Measurements from ENCODE around the gene CD37.
"Not testable (repeated sequence)": the region's sequence is repeated elsewhere in the genome, so short reads cannot be mapped to it uniquely, and the experiment has no call there.

The CD37 gene

DNA sequence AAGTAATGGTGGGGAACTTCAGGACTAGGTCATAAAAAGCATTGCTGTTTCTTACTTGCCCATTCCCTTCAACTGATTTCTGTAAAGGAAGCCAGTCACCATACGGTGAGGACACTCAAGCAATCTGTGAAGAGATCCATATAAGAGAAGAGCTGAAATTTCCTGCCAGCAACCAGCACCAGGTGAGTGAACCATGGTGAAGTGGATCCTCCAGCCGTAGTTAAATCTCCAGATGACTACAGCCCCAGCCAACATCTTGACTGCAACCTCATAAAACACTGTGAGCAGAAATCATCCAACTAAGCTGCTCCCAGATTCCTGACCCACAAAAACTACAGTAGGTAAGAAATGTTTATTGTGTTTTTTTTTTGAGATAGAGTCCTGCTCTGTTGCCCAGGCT is 6.5 kb upstream of the CD37 start:
- in situ Hi-C loops (cut with MboI; ENCODE audit: low sequenced_read_pairs), result no loop called here

DNA sequence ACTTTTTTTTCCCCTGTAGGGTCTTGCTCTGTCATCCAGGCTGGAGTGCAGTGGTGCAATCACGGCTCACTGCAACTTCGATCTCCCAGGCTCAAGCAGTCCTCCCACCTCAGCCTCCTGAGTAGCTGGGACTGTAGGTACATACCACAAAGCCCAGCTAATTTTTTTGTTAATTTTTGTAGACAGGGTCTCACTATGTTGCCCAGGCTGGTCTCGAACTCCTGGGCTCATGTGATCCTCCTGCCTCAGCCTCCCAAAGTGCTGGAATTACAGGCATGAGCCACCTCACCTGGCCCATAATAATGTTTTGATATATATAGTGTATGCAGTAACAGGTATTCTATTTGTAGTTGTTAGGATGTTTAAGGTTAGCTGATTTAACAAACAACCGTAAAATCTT is 4.0 kb upstream of the CD37 start:
- in situ Hi-C loops (cut with MboI; ENCODE audit: low sequenced_read_pairs), result not testable (repeated sequence)

DNA sequence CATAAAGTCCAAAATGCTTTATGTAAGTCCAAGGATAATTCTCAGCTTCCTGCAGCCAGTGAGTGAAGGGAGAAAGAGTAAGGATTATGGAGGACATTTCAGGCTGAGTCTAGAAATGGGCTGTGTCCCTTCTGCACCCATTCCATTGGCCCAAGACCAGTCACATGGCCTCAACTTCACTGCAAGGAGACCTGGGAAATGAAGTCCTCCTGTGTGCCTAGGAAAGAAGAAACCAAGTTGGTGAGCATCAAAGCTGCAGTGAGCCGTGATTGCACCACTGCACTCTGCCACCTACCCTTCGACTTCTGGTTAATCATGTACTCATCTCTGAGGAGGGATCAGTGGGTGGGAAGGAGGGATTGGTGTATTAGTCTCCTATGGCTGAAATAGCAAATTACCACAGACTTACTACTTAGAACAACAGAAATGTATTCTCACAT is 3.6 kb upstream of the CD37 start:
- in situ Hi-C loops (cut with MboI; ENCODE audit: low sequenced_read_pairs), result no loop called here

DNA sequence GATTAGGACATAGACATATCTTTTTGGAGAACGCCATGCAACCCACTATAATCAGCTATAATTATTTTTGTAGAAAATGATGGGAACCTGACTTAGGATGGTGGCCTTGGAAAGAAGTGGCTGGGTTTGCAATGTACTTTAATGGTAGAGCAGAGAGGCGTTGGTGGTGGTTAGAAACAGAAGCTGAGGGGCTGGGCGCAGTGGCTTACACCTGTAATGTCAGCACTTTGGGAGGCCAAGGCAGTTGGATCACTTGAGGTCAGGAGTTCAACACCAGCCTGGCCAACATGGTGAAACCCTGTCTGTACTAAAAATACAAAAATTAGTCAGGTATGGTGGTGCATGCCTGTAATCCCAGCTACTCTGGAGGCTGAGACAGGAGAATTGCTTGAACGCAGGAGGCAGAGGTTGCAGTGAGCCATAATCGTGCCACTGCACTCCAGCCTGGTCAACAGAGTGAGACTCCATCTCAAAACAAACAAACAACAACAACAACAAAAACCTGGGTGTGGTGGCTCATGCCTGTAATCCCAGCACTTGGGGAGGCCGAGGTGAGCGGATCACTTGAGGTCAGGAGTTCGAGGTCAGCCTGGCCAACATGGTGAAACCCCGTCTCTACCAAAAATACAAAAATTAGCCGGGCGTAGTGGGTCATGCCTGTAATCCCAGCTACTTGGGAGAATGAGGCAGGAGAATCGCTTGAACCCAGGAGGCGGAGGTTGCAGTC is 2.4 kb upstream of the CD37 start:
- in situ Hi-C loops (cut with MboI; ENCODE audit: low sequenced_read_pairs), result not testable (repeated sequence)

DNA sequence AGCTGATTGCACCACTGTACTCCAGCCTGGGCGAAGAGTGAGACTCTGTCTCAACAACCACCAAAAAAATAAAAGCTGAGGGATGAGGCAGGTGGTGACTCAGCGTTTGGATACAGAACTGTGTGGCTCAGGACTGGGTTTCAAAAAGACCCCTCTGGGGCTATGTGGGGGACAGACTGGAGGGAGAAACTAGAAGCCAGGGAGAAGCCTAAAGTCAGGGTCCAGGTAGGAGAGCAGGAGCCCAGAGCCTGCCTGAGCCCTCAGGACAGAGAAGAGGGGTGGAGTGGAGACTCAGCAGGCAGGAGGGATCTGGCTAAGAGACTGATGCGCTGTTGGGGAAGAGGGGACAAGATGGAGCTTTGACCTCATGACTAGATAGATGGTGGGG is 1.8 kb upstream of the CD37 start:
- in situ Hi-C loops (cut with MboI; ENCODE audit: low sequenced_read_pairs), result no loop called here

DNA sequence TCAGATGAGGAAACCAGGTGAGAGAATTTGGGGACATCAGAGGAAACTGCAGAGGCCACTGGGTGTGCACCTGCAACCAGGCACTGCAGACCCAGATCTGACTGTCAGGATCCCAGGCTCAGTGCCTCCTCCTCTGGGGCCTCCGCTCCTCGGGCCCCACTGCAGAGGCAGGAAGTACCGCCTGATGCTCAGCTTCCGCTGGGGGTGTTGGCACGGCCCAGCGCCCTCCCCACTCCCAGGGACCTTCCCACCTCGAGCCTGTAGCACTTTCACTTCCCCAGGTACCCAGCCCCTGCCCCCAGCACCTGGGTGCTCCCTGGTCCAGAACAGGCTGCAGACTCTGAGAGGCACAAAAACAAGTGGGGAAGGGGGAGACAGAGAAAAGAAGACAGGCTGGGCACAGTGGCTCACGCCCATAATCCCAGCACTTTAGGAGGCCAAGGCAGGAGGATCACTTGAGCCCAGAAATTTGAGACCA is 1.4 kb upstream of the CD37 start:
- in situ Hi-C loops (cut with MboI; ENCODE audit: low sequenced_read_pairs), result no loop called here

DNA sequence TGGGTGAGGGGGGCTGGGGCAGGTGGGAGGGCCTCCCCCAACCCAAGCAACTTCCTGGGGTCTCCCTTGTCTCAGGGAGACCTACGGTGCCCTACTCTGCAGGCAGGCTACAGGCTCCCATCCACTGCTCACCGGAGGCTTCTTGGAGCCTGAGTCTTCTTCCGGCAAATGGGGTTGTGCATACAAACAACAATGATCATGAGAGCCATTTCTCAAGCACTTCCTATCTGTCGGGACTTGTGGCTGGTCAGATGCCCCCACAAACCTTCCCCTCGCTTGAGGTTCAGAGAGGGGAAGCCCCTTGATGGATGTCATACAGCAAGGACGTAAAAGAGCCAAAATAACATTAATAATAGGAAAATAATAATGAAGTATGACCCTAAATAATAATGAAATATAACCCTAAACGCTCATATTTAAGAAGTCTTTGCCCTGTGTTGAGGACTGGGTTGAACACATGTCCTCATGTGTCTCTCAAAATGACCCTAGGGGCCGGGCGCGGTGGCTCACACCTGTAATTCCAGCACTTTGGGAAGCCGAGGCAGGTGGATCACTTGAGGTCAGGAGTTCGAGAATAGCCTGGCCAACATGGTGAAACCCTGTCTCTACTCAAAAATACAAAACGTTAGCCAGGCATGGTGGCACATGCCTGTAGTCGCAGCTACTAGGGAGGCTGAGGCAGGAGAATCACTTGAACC is 727 bp downstream of the CD37 start:
- in situ Hi-C loops (cut with MboI; ENCODE audit: low sequenced_read_pairs), result no loop called here

DNA sequence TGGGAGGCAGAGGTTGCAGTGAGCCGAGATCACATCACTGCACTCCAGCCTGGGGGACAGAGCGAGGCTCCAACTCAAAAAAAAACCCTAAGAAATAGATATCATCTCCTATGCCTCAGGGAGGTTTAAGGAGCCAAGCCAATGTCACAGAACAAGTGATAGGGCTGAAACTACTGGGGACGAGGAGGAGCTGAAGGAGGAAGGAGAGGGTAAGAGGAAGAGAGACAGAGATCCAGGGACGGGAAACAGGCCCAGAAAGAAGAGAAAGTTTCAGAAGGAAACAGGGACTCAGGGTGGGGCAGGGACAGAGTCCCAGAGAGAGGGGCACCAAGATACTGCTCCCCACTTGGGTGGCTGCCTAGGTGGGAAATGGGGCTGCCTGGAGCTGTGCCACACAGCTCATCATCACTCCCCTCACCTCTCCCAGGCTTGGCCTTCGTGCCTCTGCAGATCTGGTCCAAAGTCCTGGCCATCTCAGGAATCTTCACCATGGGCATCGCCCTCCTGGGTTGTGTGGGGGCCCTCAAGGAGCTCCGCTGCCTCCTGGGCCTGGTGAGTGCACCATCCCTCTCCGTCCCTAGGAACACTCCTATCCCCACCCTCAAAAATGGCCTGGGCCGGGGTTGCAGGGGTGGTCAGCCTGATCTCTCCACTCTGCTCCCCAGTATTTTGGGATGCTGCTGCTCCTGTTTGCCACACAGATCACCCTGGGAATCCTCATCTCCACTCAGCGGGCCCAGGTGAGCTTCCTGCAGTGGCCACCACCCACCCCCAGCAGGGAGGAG is 1.5 kb downstream of the CD37 start:
- in situ Hi-C loops (cut with MboI; ENCODE audit: low sequenced_read_pairs), result no loop called here

DNA sequence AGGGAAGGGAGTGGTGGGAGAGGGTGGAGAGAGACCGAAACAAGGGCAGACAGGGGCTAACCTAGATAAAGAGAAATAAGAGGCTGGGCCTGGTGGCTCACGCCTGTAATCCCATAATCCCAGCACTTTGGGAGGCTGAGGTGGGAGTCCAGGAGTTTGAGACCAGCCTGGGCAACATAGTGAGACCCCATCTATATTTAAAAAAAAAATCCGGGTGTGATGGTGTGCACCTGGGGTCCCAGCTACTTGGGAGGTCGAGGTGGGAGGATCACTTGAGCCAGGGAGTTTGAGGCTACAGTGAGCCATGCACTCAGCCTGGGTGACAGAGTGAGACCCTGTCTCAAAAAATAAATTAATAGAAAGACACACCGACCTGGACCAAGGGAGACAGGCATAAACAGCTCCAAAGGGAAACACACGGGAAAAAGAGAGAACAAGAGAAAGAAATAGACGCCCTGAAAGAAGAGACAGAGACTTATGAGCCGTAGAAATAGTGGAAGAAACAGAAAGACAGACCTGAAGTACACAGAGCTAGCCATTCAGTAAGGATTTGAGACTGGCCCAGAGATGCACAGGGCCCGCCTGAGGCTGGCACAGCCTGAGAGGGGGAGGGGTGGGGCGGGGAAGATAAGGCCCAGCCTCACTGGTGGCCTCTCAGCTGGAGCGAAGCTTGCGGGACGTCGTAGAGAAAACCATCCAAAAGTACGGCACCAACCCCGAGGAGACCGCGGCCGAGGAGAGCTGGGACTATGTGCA is 2.2 kb downstream of the CD37 start:
- in situ Hi-C loops (cut with MboI; ENCODE audit: low sequenced_read_pairs), result no loop called here

DNA sequence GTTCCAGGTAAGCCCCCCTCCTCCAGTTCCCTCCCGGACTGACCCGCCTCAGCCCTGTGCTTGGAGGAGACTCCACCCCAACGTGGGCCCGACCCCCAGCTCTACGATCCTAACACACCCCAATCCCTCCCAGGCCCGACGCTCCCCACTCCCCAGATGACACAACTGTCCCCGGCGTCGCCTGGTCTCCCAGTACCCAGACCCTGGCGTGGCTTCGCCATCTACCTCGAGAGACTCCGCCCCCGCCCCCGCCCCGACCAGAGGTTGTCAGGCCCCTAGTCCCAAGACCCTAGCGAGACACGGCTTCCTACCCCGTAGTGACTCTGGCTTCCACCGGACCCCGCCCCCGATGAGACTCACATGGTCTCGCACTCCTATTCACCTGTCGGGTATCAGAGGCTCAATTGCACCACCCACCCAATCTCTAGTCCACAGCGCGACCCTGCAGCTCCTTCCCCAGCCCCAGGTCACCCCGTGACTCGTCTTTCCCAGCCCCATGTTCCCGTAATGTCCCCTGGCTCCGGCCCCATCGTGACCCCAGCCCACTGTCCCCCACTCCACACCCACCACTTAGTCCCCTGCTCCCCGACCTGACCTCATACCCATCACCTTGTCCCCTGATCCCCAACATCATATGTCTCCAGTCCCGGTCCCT is 2.9 kb downstream of the CD37 start:
- in situ Hi-C loops (cut with MboI; ENCODE audit: low sequenced_read_pairs), result no loop called here

DNA sequence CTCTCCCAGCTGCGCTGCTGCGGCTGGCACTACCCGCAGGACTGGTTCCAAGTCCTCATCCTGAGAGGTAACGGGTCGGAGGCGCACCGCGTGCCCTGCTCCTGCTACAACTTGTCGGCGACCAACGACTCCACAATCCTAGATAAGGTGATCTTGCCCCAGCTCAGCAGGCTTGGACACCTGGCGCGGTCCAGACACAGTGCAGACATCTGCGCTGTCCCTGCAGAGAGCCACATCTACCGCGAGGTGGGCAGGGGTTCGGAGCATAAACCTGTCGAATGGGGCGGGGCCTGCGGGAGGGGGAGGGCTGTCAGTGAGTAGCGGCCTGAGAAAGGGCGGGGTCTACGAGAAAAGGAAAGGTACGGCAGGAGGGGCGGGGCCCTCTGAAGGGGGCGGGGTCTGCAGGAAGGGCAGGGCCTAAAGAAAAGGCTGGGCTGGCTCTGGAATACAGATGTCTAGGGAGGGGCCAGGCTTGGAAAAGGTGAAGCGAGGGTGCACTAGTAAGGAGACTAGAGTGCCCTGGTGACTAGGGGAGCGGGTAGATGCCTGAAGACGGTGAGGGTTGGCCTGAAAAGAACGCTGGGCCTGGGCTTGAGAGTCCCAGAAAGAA is 3.6 kb downstream of the CD37 start:
- in situ Hi-C loops (cut with MboI; ENCODE audit: low sequenced_read_pairs), result no loop called here

DNA sequence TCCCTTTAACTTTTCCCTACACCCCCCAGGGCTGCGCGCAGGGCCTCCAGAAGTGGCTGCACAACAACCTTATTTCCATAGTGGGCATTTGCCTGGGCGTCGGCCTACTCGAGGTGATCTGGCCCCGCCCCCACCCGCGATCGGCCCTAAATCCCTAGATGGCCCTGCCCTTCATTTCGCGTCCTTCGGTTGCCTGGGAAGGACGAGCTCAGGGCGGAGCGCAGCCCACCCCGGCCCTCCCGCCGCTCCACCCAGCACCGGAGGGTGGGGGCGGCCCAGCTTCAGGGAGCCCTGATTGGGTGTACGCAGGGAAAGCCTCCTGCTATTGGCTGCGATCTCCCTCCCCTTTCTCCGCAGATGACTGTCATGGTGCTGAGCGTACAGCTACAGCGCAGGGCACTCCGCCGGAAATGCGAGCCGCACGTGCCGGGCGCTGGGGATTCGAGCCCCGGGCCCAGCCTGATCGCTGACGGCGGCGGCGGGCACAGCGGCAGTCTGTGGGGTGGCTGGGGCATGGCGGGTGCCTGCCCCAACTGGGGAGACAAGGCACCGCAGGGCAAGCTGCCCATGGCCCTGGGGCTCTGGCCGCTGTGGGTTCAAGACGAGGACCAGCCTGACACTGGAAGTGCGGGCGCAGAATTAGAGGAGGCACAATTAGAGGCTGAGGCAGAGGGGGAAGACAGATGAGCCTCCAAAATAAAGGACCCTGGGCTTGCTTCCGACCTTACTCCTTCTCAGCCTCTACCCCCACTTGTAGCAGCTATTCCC is 4.3 kb downstream of the CD37 start:
- in situ Hi-C loops (cut with MboI; ENCODE audit: low sequenced_read_pairs), result no loop called here

DNA sequence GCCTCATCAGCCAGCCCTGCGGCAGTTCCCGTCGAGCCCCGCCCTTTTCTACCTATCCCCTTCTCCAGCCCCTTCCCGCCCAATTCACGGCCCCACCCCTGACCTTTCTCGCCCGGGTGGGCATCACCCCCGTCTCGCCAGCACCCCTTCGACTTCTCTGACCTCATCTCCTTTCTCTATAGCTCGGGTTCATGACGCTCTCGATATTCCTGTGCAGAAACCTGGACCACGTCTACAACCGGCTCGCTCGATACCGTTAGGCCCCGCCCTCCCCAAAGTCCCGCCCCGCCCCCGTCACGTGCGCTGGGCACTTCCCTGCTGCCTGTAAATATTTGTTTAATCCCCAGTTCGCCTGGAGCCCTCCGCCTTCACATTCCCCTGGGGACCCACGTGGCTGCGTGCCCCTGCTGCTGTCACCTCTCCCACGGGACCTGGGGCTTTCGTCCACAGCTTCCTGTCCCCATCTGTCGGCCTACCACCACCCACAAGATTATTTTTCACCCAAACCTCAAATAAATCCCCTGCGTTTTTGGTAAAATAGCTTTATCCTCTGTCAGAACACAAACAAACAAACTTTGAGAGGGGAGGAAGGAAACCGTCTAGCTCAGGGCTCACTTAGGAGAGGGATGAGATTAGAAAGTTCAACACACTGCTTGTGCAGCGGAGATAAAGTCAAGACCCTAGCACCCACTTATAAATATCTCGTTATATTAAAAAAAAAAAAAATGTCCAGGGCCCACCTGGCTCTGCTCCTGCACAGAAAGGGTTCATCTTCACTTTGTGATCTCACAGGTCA is 5.1 kb downstream of the CD37 start:
- in situ Hi-C loops (cut with MboI; ENCODE audit: low sequenced_read_pairs), result no loop called here

DNA sequence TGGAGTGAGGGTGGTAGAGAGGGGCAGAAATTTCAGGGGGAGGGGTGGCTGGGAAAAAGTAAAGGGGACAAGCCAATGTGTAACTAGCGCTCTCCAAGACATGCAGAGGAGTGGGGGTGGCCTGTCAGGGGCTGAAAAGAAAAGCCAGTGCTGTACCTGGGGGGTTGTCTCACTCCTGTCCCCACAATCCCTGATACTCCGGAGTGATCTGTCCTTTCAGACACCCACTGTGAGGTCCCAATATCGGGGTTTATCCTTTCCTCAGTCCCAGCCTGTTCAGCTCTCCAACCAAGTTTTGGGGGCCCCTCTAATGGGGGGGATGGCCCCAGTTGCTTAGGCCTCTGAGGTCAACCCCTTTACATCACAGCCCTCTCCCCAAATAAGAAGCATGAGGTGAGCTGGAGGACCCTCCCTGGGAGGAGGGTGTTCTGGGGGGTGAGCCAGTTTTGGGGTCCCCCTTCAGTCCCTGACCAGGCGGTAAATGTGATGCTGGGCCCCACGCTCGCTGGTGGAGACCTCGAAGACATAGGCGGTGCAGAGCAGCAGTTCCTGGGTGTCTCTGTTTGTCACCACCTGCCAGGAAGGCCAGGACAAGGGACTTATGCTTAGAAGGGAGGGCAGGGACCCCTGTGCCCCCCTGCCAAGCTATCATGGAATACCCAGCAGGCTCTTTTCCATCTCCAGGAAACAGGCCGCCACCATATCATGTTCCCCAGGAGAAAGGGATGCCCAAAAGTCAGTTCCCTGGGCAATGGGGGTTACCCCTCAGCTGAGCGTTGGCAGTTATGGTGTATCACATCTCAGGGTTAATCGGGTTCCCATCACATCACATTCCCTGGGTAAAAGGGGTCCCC is 5.9 kb downstream of the CD37 start:
- in situ Hi-C loops (cut with MboI; ENCODE audit: low sequenced_read_pairs), result no loop called here

DNA sequence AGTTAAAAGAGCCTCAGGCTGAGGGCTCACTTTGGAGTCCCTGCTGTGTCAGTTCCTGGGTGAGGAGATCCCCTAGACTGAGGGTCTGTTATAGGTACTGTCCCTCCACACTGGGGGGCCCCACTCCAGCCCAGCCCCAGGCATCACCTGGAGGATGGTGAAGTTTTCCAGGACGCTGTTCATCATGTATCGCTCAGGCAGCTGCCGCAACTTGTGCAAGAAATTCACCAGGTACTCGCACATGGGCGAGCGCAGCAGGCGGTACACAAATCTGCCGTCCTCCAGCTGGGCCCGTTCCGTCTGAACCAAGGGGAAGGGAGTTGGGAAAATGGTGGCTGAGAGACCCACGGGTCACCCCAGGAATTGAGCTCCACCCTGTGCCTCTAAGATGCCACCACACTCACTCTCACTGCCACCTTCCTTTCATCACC is 7.1 kb downstream of the CD37 start:
- in situ Hi-C loops (cut with MboI; ENCODE audit: low sequenced_read_pairs), result no loop called here

DNA sequence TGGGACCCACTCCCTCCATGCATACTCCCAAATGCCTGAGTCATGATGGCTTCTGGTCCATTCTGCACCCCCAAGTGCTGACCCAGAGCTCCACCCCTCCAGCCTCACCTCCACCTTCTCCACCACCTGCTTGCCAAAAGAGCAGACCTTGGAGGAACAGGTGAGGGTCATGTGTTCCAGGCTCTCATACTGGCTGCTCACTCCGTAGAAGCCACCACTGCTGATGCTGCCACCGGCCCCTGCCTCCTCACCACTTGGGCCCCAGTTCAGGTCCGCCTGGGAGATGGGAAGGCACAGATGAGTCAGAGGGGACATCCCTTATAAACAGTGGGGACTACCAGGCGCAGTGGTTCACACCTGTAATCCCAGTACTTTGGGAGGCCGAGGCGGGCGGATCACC is 7.9 kb downstream of the CD37 start:
- in situ Hi-C loops (cut with MboI; ENCODE audit: low sequenced_read_pairs), result no loop called here
